Parathyroid adenoma (tissue), 2 donors: ENCODE data around the gene KIF20B.
A peak's percentile ranks its signal among the peaks of the same experiment; 100 is the strongest.

Experiments
- H2AFZ ChIP-seq: fragments of 300-600 bp; sonication (generic); one replicate; pipeline ENCODE4 v1.7.0; 2017; ENCODE audit warnings: antibody characterized with exemption, mild to moderate bottlenecking
- H3K27ac ChIP-seq: fragments of 300-600 bp; sonication (generic); one replicate; pipeline ENCODE4 v1.7.0; 2017
- H3K27me3 ChIP-seq: fragments of 300-600 bp; sonication (generic); one replicate; pipeline ENCODE4 v1.7.0; 2017; ENCODE audit warnings: low read length; ENCODE audit not compliant: control insufficient read depth, insufficient read depth
- H3K36me3 ChIP-seq: fragments of 300-600 bp; sonication (generic); one replicate; pipeline ENCODE4 v1.7.0; 2017; ENCODE audit warnings: low read length; ENCODE audit not compliant: control insufficient read depth, insufficient read depth
- H3K4me1 ChIP-seq: fragments of 300-600 bp; sonication (generic); one replicate; pipeline ENCODE4 v1.7.0; 2017; ENCODE audit warnings: control low read depth
- H3K4me2 ChIP-seq: fragments of 300-600 bp; sonication (generic); one replicate; pipeline ENCODE4 v1.7.0; 2017; ENCODE audit warnings: low read length
- H3K4me3 ChIP-seq: fragments of 300-600 bp; sonication (generic); one replicate; pipeline ENCODE4 v1.7.0; 2017; ENCODE audit warnings: low read depth, low read length
- H3K79me2 ChIP-seq: fragments of 300-600 bp; sonication (generic); one replicate; pipeline ENCODE4 v1.7.0; 2017; ENCODE audit warnings: control low read depth
- H3K9ac ChIP-seq: fragments of 300-600 bp; sonication (generic); one replicate; pipeline ENCODE4 v1.7.0; 2017; ENCODE audit warnings: mild to moderate bottlenecking
- H3K9me3 ChIP-seq: fragments of 300-600 bp; sonication (generic); one replicate; pipeline ENCODE4 v1.7.0; 2017; ENCODE audit warnings: low read length; ENCODE audit not compliant: control insufficient read depth
- TF ChIP-seq, protein P1 (sequence below): fragments of 300-600 bp; sonication (generic); IDR thresholded peaks from one replicate; pipeline ENCODE4 v1.7.0; 2017; ENCODE audit warnings: antibody characterized with exemption, mild to moderate bottlenecking
- donor health status: primary hyperparathyroidism.

Gene KIF20B, protein sequence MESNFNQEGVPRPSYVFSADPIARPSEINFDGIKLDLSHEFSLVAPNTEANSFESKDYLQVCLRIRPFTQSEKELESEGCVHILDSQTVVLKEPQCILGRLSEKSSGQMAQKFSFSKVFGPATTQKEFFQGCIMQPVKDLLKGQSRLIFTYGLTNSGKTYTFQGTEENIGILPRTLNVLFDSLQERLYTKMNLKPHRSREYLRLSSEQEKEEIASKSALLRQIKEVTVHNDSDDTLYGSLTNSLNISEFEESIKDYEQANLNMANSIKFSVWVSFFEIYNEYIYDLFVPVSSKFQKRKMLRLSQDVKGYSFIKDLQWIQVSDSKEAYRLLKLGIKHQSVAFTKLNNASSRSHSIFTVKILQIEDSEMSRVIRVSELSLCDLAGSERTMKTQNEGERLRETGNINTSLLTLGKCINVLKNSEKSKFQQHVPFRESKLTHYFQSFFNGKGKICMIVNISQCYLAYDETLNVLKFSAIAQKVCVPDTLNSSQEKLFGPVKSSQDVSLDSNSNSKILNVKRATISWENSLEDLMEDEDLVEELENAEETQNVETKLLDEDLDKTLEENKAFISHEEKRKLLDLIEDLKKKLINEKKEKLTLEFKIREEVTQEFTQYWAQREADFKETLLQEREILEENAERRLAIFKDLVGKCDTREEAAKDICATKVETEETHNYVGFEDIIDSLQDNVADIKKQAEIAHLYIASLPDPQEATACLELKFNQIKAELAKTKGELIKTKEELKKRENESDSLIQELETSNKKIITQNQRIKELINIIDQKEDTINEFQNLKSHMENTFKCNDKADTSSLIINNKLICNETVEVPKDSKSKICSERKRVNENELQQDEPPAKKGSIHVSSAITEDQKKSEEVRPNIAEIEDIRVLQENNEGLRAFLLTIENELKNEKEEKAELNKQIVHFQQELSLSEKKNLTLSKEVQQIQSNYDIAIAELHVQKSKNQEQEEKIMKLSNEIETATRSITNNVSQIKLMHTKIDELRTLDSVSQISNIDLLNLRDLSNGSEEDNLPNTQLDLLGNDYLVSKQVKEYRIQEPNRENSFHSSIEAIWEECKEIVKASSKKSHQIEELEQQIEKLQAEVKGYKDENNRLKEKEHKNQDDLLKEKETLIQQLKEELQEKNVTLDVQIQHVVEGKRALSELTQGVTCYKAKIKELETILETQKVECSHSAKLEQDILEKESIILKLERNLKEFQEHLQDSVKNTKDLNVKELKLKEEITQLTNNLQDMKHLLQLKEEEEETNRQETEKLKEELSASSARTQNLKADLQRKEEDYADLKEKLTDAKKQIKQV (N-terminal part only)

DNA sequence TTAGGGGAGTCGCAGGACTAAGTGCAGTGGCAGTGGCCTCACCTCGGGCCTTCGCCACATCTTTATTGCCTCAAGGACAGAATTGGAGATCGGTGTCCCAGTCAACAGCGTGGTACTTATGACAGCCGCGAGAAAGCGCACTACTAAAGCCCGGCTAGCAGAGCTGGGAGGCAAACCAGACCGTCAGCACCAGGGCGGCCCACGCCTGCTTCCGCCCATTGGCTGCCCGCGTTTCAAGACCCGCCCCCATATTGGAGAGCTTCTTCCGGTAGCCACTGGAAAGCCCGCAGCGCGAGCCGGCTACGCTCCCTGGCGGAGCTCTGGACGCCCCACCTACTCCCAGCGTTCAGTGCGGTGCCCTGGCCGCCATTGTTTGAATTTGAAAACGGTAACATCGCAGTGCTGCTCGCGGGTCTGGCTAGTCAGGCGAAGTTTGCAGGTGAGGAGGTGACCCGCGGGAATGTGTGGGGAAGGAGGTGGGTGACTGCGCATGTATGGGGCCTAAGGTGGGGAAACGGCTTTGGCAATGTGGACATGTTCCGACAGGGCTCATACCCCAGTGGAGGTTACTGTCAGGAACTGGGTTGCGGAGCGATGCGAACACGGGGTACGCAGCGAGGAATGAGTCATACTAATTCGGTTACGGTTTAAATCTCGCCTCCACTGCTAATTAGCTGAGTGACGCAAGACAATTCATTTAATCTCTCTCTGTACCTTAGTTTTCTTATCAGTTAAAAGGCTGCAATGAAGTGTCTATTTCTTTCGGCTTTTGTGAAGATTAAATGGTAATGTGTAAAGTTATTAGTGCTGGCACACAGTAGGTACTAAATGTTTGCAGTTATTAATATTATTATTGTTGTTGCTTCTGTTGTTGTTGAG is at the start of gene KIF20B:
Gene KIF20B (plus strand): TSS at position 349 of the 879 bp plus-strand sequence. CDS start 3,705 bp downstream, outside the sequence.
- H3K79me2 ChIP-seq = no peaks in the 10 kb centered on the region
- H3K9me3 ChIP-seq = no peaks in the 10 kb centered on the region
- H3K4me3 ChIP-seq = peak within 1 kb of the TSS; percentile 96
- peak within 1 kb of the TSS; percentile 87 for H2AFZ ChIP-seq
- H3K27ac ChIP-seq = peak within 1 kb of the TSS; percentile 85
- H3K9ac ChIP-seq = no peak within 1 kb of the TSS
- H3K4me1 ChIP-seq = no peaks in the 10 kb centered on the region
- H3K27me3 ChIP-seq = no peaks in the 10 kb centered on the region
- H3K4me2 ChIP-seq = peak within 1 kb of the TSS; percentile 92
- H3K36me3 ChIP-seq = no peaks in the 10 kb centered on the region
- TF ChIP-seq, protein P1, sequence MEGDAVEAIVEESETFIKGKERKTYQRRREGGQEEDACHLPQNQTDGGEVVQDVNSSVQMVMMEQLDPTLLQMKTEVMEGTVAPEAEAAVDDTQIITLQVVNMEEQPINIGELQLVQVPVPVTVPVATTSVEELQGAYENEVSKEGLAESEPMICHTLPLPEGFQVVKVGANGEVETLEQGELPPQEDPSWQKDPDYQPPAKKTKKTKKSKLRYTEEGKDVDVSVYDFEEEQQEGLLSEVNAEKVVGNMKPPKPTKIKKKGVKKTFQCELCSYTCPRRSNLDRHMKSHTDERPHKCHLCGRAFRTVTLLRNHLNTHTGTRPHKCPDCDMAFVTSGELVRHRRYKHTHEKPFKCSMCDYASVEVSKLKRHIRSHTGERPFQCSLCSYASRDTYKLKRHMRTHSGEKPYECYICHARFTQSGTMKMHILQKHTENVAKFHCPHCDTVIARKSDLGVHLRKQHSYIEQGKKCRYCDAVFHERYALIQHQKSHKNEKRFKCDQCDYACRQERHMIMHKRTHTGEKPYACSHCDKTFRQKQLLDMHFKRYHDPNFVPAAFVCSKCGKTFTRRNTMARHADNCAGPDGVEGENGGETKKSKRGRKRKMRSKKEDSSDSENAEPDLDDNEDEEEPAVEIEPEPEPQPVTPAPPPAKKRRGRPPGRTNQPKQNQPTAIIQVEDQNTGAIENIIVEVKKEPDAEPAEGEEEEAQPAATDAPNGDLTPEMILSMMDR = peak; percentile 62

DNA sequence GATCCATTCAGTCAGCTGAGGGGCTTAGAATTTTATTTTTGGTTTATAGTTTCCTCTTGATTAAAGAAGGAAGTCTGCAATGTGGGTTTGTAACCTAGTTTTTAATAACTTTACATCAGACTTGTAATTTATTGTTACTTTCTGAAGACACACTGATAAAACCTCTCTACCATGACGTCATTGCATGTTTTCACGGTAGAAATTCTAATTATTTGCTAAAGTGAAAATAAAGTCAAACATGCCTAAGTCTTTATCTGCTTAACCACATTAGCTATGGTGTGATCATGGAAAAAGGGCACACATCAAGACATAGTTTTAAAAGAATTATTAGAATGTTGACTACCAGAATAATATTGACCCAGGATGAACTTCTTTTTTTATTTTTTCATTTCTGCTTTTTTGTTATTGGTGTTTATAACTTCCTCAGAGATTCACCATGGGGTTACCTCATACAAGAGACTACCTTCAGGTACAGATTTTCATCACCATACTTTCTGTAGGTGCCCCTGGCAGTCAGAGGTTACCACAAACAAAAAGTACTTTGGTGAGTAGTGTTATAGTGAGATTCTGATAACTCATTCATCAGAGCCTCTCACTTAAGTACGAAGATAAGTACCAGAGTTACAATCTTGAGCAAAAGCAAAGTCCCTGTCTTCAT is 49.3 kb upstream of the KIF20B start:
- H3K36me3 ChIP-seq = no peaks in the 10 kb centered on the region
- no peaks in the 10 kb centered on the region for H3K79me2 ChIP-seq
- H3K27ac ChIP-seq = no peak overlapping the region
- no peaks in the 10 kb centered on the region for H3K4me1 ChIP-seq
- H3K27me3 ChIP-seq = no peaks in the 10 kb centered on the region
- no peaks in the 10 kb centered on the region for H3K9me3 ChIP-seq
- no peak overlapping the region for H3K9ac ChIP-seq
- no peak overlapping the region for H3K4me3 ChIP-seq
- H2AFZ ChIP-seq = no peak overlapping the region
- H3K4me2 ChIP-seq = no peak overlapping the region
- TF ChIP-seq, protein P1 = no peak

DNA sequence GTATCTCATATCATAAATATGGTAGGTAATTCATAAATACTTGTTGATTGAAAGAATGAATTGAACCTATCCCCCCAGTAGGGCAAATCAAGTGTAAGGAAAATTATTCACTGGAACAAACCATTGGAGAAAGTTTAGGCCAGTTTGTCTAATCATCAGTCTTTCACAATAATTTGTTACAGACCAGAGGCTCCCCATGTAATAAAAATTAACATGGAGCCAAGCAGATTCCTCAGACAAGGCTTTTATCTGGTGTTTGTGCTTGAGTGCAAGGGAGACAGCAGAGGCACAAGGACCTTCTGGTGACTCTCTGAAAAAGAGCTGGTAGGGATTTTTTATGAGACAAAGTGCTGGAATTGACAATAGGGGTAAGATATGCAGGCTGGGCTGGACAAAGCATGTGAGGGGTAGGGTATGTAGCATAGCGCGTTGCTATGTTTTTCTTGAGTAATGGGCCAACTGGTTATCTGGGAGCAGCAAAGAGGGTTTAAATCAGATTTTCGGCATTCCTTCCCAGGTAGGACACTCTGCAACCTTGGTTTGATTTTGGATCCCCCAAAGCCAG is 48.5 kb upstream of the KIF20B start:
- Histone ChIP-seq H3K4me2 (no peak overlapping the region), H3K27ac (no peak overlapping the region), H2AFZ (no peak overlapping the region), H3K9ac (no peak overlapping the region), H3K4me1 (no peaks in the 10 kb centered on the region), H3K27me3 (no peaks in the 10 kb centered on the region), H3K36me3 (no peaks in the 10 kb centered on the region), H3K4me3 (no peak overlapping the region), H3K79me2 (no peaks in the 10 kb centered on the region), H3K9me3 (no peaks in the 10 kb centered on the region)
- TF ChIP-seq, protein P1 = no peak
